ENCODE measurements around the gene FYB1. TPM values are rescaled to one million over a fixed set of nuclear protein-coding genes. Genes with fewer than 3 reads are reported as not detected.

FYB1 gene
- total RNA-seq, 1 experiment from 2014 or later: 0.12 TPM

DNA sequence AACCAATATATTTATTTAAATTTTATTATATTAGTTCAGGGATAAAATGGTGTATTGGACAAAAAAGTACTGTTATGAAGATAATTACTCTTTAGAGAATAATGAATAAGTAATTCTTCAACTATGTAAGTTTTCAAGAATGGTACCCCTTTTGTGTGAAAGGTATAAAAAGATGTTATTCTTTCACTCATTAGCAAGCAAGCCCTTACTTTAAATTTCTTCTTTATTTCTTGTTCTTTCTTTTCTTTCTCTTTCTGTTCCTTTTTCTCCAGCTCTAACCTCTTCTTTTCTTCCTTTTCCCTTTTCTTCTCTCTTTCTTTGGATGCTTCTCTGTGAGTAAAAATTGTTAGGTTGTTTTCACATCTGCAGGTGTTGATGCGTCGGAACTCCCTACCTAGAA is 82.0 kb downstream of the FYB1 start:
- no peaks in the 10 kb centered on the region for H3K9me3 Mint-ChIP-seq (ENCODE audit: unreplicated experiment)
- H3K36me3 Mint-ChIP-seq (ENCODE audit: insufficient read depth, unreplicated experiment): no peaks in the 10 kb centered on the region
- no peak for TF ChIP-seq CTCF (IDR thresholded peaks at IDR 0.05; ENCODE audit: unreplicated experiment)
- BruUV-seq (replicated peaks): no TSS peak
- peak overlapping the region; percentile 36 for H3K27ac Mint-ChIP-seq (ENCODE audit: low read depth, unreplicated experiment)
- no peak overlapping the region for H3K4me3 Mint-ChIP-seq (ENCODE audit: unreplicated experiment)
- DNase-seq (ENCODE audit: unreplicated experiment): no peak
- intact Hi-C loops (cut with micrococcal nuclease): loop anchor here (5.0 kb wide), 1 partner anchor 145 kb away; no protein-coding TSS in a partner anchor
- no peaks in the 10 kb centered on the region for H3K27me3 Mint-ChIP-seq (ENCODE audit: insufficient read depth, unreplicated experiment)
- POLR2A ChIA-PET: interaction anchor here (0.7 to 1.5 kb wide), 3 partner anchors 22 to 94 kb away, joined by 3 to 9 read pairs (median 3); no protein-coding TSS in a partner anchor
- peaks cover 25% of the 10 kb centered on the region for H3K4me1 Mint-ChIP-seq (ENCODE audit: insufficient read depth, unreplicated experiment)
- CTCF ChIA-PET: no interaction called here

- intact Hi-C loops (cut with micrococcal nuclease): no loop called here
- H3K36me3 Mint-ChIP-seq (ENCODE audit: insufficient read depth, unreplicated experiment): no peaks in the 10 kb centered on the region
- no peak overlapping the region for H3K4me3 Mint-ChIP-seq (ENCODE audit: unreplicated experiment)
- no peaks in the 10 kb centered on the region for H3K27me3 Mint-ChIP-seq (ENCODE audit: insufficient read depth, unreplicated experiment)
- H3K4me1 Mint-ChIP-seq (ENCODE audit: insufficient read depth, unreplicated experiment): peaks cover 5% of the 10 kb centered on the region
- CTCF ChIA-PET: no interaction called here
- no peak for DNase-seq (ENCODE audit: unreplicated experiment)
- no peak overlapping the region for H3K27ac Mint-ChIP-seq (ENCODE audit: low read depth, unreplicated experiment)
- POLR2A ChIA-PET: interaction anchor here (0.6 kb wide), 2 partner anchors 10 to 59 kb away, joined by 3 to 4 read pairs; no protein-coding TSS in a partner anchor
- no TSS peak for BruUV-seq (replicated peaks)
- H3K9me3 Mint-ChIP-seq (ENCODE audit: unreplicated experiment): no peaks in the 10 kb centered on the region
- no peak for TF ChIP-seq CTCF (IDR thresholded peaks at IDR 0.05; ENCODE audit: unreplicated experiment)
Measured at GRCh38 chr5:39132792-39133191, 86.6 kb downstream of the FYB1 start.

DNA sequence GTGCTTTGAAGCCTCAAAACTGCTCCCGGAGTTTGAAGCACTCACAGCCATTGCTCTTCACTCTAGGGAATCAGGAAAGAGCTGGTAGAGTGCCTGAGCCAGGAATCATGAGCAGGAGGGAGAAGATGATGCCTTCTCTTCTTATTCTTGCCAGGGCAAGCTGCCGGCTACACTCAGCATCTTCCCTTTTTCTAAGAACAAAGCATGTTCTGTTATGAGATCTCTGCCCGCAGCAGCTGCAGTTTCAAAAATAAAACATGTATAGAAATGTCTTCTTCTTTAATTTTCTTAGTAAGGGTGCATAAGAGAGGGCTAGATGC is 87.3 kb downstream of the FYB1 start:
- no peaks in the 10 kb centered on the region for H3K36me3 Mint-ChIP-seq (ENCODE audit: insufficient read depth, unreplicated experiment)
- H3K4me1 Mint-ChIP-seq (ENCODE audit: insufficient read depth, unreplicated experiment): no peaks in the 10 kb centered on the region
- intact Hi-C loops (cut with micrococcal nuclease): no loop called here
- H3K27ac Mint-ChIP-seq (ENCODE audit: low read depth, unreplicated experiment): no peak overlapping the region
- H3K4me3 Mint-ChIP-seq (ENCODE audit: unreplicated experiment): no peak overlapping the region
- no peaks in the 10 kb centered on the region for H3K9me3 Mint-ChIP-seq (ENCODE audit: unreplicated experiment)
- ChIA-PET CTCF (no interaction called here), POLR2A (interaction anchor here (0.6 kb wide), 1 partner anchor 14 kb away, joined by 3 read pairs; no protein-coding TSS in a partner anchor)
- no TSS peak for BruUV-seq (replicated peaks)
- TF ChIP-seq CTCF (IDR thresholded peaks at IDR 0.05; ENCODE audit: unreplicated experiment): no peak
- no peaks in the 10 kb centered on the region for H3K27me3 Mint-ChIP-seq (ENCODE audit: insufficient read depth, unreplicated experiment)
- no peak for DNase-seq (ENCODE audit: unreplicated experiment)

GRCh38 chr5:39131210-39132127 is 87.9 kb downstream of the FYB1 start:
- Mint-ChIP-seq H3K9me3 (ENCODE audit: unreplicated experiment) (no peaks in the 10 kb centered on the region), H3K27ac (ENCODE audit: low read depth, unreplicated experiment) (no peak overlapping the region), H3K4me3 (ENCODE audit: unreplicated experiment) (no peak overlapping the region), H3K27me3 (ENCODE audit: insufficient read depth, unreplicated experiment) (no peaks in the 10 kb centered on the region), H3K4me1 (ENCODE audit: insufficient read depth, unreplicated experiment) (no peaks in the 10 kb centered on the region), H3K36me3 (ENCODE audit: insufficient read depth, unreplicated experiment) (no peaks in the 10 kb centered on the region)
- intact Hi-C loops (cut with micrococcal nuclease): no loop called here
- CTCF ChIA-PET: no interaction called here
- DNase-seq (ENCODE audit: unreplicated experiment): no peak
- TF ChIP-seq CTCF (IDR thresholded peaks at IDR 0.05; ENCODE audit: unreplicated experiment): no peak
- POLR2A ChIA-PET: interaction anchor here (0.6 kb wide), 1 partner anchor 14 kb away, joined by 3 read pairs; no protein-coding TSS in a partner anchor
- no TSS peak for BruUV-seq (replicated peaks)

Measured in MCF 10A (cell line).